Measurements from ENCODE around the gene PDE4D. TPM values are rescaled to one million over a fixed set of nuclear protein-coding genes. Genes with fewer than 3 reads are reported as not detected.

The PDE4D gene
- total and polyA plus RNA-seq, 2 experiments from 2014 or later, result 4.3 to 9.7 TPM

DNA sequence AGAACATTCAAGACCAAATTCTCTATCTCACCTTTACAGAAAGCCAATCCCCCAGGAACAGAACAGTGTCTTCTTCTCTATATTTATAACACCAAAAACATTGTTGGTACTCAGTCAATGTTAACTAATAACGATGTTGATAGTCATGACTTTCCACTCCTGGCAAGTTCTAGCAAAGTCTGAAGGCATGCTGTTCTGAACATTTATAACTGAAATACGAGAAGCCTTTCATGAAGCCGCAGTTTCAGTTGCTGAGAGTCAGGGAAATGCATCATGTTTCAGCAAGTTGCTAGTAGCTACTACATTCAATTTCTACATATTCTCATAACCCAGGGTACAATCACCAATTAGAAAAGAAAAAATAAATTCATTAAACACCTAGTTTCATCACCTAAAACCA, 301.4 kb downstream of the PDE4D start:
- H4K20me1 ChIP-seq (ENCODE audit: insufficient read depth), result no peaks in the 10 kb centered on the region
- H3K4me2 ChIP-seq (ENCODE audit: unreplicated experiment), result no peak overlapping the region
- peak; percentile 62 for DNase-seq
- no peak overlapping the region for H3K27ac ChIP-seq
- no peak for TF ChIP-seq EZH2 (IDR thresholded peaks at IDR 0.05; ENCODE audit: insufficient read depth, poor library complexity, severe bottlenecking)
- no peak for TF ChIP-seq EZH2phosphoT487 (IDR thresholded peaks at IDR 0.05; ENCODE audit: insufficient read depth, low read depth)
- no peak overlapping the region for H3K9ac ChIP-seq
- H2AFZ ChIP-seq, result peak overlapping the region; percentile 49; the same call in 1 of the 2 replicates
- H3K79me2 ChIP-seq (ENCODE audit: insufficient read depth), result no peaks in the 10 kb centered on the region
- no peaks in the 10 kb centered on the region for H3K9me2 ChIP-seq (ENCODE audit: insufficient read depth)
- H3K36me3 ChIP-seq (ENCODE audit: low read depth), result no peaks in the 10 kb centered on the region
- in situ Hi-C loops (cut with MboI), result no loop called here
- H3K4me1 ChIP-seq (ENCODE audit: insufficient read depth), result peaks cover 32% of the 10 kb centered on the region
- 9 to 10% methylated on average over 3 of the region's 3 CpGs for WGBS, 2 experiments (ENCODE audit: low coverage in 1 of 2, low lambda C conversion rate in 2 of 2, missing lambda C conversion rate in 2 of 2)
- H3K9me3 ChIP-seq (ENCODE audit: low read depth), result no peaks in the 10 kb centered on the region
- H3F3A ChIP-seq (ENCODE audit: insufficient read depth), result peaks cover 4% of the 10 kb centered on the region; the same call in 1 of the 2 replicates
- H3K4me3 ChIP-seq, result no peak overlapping the region; the same call in 1 of the 2 replicates
- no peaks in the 10 kb centered on the region for H3K27me3 ChIP-seq (replicated peaks; ENCODE audit: insufficient read depth)

DNA sequence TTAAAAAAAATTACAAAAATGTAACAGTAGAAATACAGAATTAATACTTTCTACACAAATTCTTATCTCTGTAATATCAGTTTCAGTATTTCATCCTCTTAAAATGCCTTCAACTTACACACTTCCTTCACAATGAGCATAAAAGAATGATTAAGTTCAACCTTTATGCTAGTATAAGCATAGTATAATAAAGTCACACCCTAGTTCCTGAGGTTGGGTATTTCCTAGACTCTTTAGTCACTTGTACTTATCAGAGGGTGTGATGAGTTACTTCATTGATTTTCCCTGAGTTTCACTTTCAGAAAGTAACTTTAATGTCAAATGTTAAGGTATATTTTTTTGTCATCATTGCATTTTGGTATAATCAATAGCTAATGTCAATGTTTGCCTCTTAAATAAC, 302.4 kb downstream of the PDE4D start:
- H2AFZ ChIP-seq, result no peak overlapping the region
- H3K27me3 ChIP-seq (replicated peaks; ENCODE audit: insufficient read depth), result no peaks in the 10 kb centered on the region
- H3K4me2 ChIP-seq (ENCODE audit: unreplicated experiment), result no peak overlapping the region
- H3K9ac ChIP-seq, result no peak overlapping the region
- H3K4me3 ChIP-seq, result no peak overlapping the region
- no peaks in the 10 kb centered on the region for H3K9me3 ChIP-seq (ENCODE audit: low read depth)
- no peak for TF ChIP-seq EZH2 (IDR thresholded peaks at IDR 0.05; ENCODE audit: insufficient read depth, poor library complexity, severe bottlenecking)
- no peak for TF ChIP-seq EZH2phosphoT487 (IDR thresholded peaks at IDR 0.05; ENCODE audit: insufficient read depth, low read depth)
- DNase-seq, result no peak
- no peaks in the 10 kb centered on the region for H3F3A ChIP-seq (ENCODE audit: insufficient read depth)
- no peaks in the 10 kb centered on the region for H3K79me2 ChIP-seq (ENCODE audit: insufficient read depth)
- H3K36me3 ChIP-seq (ENCODE audit: low read depth), result no peaks in the 10 kb centered on the region
- H4K20me1 ChIP-seq (ENCODE audit: insufficient read depth), result no peaks in the 10 kb centered on the region
- H3K9me2 ChIP-seq (ENCODE audit: insufficient read depth), result no peaks in the 10 kb centered on the region
- in situ Hi-C loops (cut with MboI), result no loop called here
- H3K4me1 ChIP-seq (ENCODE audit: insufficient read depth), result peaks cover 28% of the 10 kb centered on the region
- H3K27ac ChIP-seq, result no peak overlapping the region

- Histone ChIP-seq H3K36me3 (ENCODE audit: low read depth) (no peaks in the 10 kb centered on the region), H3K27me3 (replicated peaks; ENCODE audit: insufficient read depth) (no peaks in the 10 kb centered on the region), H3K27ac (no peak overlapping the region), H3K79me2 (ENCODE audit: insufficient read depth) (no peaks in the 10 kb centered on the region), H3K4me3 (no peak overlapping the region), H3K4me2 (ENCODE audit: unreplicated experiment) (no peak overlapping the region), H3K9ac (no peak overlapping the region), H4K20me1 (ENCODE audit: insufficient read depth) (no peaks in the 10 kb centered on the region), H3K4me1 (ENCODE audit: insufficient read depth) (peaks cover 28% of the 10 kb centered on the region), H3F3A (ENCODE audit: insufficient read depth) (no peaks in the 10 kb centered on the region), H3K9me2 (ENCODE audit: insufficient read depth) (no peaks in the 10 kb centered on the region), H2AFZ (no peak overlapping the region), H3K9me3 (ENCODE audit: low read depth) (no peaks in the 10 kb centered on the region)
- in situ Hi-C loops (cut with MboI), result no loop called here
- TF ChIP-seq EZH2 (IDR thresholded peaks at IDR 0.05; ENCODE audit: insufficient read depth, poor library complexity, severe bottlenecking) (no peak), EZH2phosphoT487 (IDR thresholded peaks at IDR 0.05; ENCODE audit: insufficient read depth, low read depth) (no peak)
- peak; percentile 72 for DNase-seq
Observed at GRCh38 chr5:59588922-59589321, 304.6 kb downstream of the PDE4D start.

GRCh38 chr5:59587489-59588337, 305.8 kb downstream of the PDE4D start:
- no peaks in the 10 kb centered on the region for H3K9me3 ChIP-seq (ENCODE audit: low read depth)
- in situ Hi-C loops (cut with MboI), result no loop called here
- H3K4me3 ChIP-seq, result peak overlapping the region; percentile 65
- H3K4me1 ChIP-seq (ENCODE audit: insufficient read depth), result peaks cover 28% of the 10 kb centered on the region
- no peaks in the 10 kb centered on the region for H3K79me2 ChIP-seq (ENCODE audit: insufficient read depth)
- H3F3A ChIP-seq (ENCODE audit: insufficient read depth), result no peaks in the 10 kb centered on the region
- peak overlapping the region; percentile 97 for H3K4me2 ChIP-seq (ENCODE audit: unreplicated experiment)
- WGBS, 2 experiments (ENCODE audit: low coverage in 1 of 2, low lambda C conversion rate in 2 of 2, missing lambda C conversion rate in 2 of 2), result 1 to 3% methylated on average over 17 of the region's 17 CpGs
- no peaks in the 10 kb centered on the region for H4K20me1 ChIP-seq (ENCODE audit: insufficient read depth)
- H3K27ac ChIP-seq, result no peak overlapping the region
- TF ChIP-seq EZH2 (IDR thresholded peaks at IDR 0.05; ENCODE audit: insufficient read depth, poor library complexity, severe bottlenecking) (no peak), EZH2phosphoT487 (IDR thresholded peaks at IDR 0.05; ENCODE audit: insufficient read depth, low read depth) (no peak)
- peak; percentile 71 for DNase-seq
- peak overlapping the region; percentile 27; the same call in 1 of the 2 replicates for H3K9ac ChIP-seq
- H3K36me3 ChIP-seq (ENCODE audit: low read depth), result no peaks in the 10 kb centered on the region
- H2AFZ ChIP-seq, result peak overlapping the region; percentile 85
- no peaks in the 10 kb centered on the region for H3K9me2 ChIP-seq (ENCODE audit: insufficient read depth)
- H3K27me3 ChIP-seq (replicated peaks; ENCODE audit: insufficient read depth), result no peaks in the 10 kb centered on the region

Measured in GM23248 (cell line).